ENCODE measurements around the gene LZTS2.
"Not testable (repeated sequence)": the region's sequence is repeated elsewhere in the genome, so short reads cannot be mapped to it uniquely, and the experiment has no call there.

LZTS2 gene

GRCh38 chr10:101034404-101034803, 34.8 kb downstream of the LZTS2 start:
- DNase-seq, result not testable (repeated sequence)

- no peak for DNase-seq
Measured at GRCh38 chr10:101035314-101035713, 35.7 kb downstream of the LZTS2 start.

DNA sequence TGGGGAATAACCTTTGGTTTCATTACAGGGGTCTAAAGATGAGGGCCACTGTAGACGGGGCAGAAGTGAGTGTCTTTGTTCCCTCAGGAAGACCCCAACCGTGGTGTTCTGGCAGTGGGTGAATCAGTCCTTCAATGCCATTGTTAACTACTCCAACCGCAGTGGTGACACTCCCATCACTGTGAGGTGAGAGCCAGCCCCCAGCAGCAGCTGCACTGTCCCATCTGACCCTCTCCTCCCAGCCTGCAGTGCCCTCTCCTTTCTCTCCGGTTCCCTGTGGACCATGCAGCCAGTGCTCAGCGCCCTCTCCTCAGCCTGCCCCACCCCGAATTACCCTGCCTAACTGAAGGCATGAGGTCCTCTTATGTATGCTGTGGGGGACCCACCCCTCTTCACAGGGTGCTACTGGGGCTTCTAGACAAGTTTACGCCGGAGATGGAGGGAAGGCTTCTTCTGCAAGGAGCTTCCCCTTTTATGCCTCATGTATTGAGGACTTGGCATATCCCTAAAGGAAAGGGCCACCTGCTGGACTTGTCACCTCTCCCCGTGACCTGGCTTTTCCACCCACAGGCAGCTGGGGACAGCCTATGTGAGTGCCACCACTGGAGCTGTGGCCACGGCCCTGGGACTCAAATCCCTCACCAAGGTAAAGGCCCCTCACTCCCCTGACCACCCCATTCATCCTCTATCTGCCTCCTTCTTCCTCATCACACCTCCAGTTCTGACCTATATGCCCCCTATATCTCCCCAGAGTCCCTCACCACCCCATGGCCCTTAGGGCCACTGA, 36.5 kb downstream of the LZTS2 start:
- DNase-seq, result no peak

- DNase-seq, result no peak
Measured at GRCh38 chr10:101036726-101037125, 37.1 kb downstream of the LZTS2 start.

GRCh38 chr10:101038484-101038883, 38.9 kb downstream of the LZTS2 start:
- DNase-seq, result no peak

DNA sequence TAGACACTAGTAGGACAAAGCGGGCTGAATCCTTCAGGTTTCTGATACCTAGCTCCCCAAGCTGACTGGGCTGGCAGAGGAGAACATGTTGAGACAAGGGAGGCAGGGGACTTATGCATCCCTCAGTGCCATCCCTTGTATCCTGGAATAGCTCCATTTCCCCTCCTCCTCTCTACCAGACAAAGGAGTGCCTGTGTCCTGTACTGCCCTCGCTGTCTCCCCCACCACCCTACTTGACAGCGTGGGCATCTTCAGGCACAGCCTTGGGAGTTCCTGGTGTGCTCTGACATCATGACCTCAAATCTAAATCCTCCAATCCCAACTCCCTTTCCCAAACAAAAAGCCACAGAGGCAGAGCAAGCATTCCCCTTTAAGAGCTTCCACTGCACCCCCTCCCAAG, 40.5 kb downstream of the LZTS2 start:
- no peak for DNase-seq

DNA sequence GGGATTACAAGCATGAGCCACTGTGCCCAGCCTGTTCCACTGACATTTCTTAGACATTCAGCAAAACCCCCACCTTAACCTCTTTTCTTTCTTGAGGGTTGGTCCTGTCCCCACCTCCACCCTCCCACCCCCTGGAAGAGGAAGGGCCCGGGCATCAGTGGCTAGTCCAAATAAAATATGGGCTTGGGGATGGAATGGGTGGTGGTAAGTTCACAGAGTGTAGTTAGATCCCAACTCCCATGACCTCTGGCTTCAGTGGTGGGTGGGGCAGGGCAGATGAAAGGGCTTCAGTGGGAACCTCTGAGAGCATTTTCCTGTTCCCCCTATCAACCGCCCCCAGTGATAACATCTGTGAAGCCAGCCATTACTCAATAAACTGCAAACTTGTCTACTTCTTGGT, 41.2 kb downstream of the LZTS2 start:
- no peak for DNase-seq

DNA sequence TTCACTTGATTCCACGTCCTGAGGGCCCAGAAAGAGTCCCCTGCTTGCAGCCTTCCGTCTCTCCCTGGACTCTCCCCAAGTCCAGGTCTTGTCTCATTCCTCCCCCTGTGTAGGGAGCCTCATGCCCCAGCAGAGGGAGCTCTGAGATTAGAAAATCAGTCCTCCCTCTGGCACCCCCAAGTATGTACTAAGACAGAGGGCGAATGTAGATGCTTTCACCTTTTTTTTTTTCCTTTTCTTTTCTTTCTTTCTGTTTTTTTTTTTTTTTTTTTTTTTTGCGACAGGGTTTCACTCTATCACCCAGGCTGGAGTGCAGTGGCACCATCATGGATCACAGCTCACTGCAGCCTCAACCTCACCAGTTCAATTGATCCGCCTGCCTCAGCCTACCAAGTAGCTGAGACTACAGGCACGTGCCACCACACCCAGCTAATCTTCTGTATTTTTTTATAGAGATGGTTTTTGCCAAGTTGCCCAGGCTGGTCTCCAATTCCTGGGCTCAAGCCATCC, 41.7 kb downstream of the LZTS2 start:
- DNase-seq, result peak; percentile 68 to 70

GRCh38 chr10:101042118-101042517, 42.5 kb downstream of the LZTS2 start:
- DNase-seq, result no peak

GRCh38 chr10:101042667-101043362, 43.2 kb downstream of the LZTS2 start:
- DNase-seq, result peak; percentile 77 to 80

GRCh38 chr10:101043363-101043707, 43.7 kb downstream of the LZTS2 start:
- DNase-seq, result no peak

GRCh38 chr10:101044117-101044516, 44.5 kb downstream of the LZTS2 start:
- no peak for DNase-seq

- no peak for DNase-seq
Measured at GRCh38 chr10:101046332-101047238, 47.0 kb downstream of the LZTS2 start.

- no peak for DNase-seq
Measured at GRCh38 chr10:101047268-101047667, 47.7 kb downstream of the LZTS2 start.

GRCh38 chr10:101047961-101048892, 48.6 kb downstream of the LZTS2 start:
- no peak for DNase-seq

GRCh38 chr10:101050208-101051069, 50.8 kb downstream of the LZTS2 start:
- DNase-seq, result peak; percentile 71 to 72

DNA sequence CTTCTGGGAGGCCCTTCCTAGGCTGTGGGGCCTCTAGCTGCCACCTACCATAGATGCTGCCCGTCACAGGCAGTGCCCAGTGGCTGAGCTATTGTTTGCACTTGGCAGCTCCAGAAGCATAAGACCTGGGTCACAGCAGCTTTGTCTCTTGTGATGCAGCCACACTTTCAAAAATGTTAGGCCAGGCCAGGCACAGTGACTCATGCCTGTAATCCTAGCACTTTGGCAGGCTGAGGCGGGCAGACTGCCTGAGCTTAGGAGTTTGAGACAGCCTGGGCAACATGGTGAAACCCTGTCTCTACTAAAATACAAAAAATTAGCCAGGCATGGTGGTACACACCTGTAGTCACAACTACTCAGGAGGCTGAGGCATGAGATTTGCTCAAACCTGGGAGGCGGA, 52.7 kb downstream of the LZTS2 start:
- DNase-seq, result no peak

GRCh38 chr10:101053516-101053915, 53.9 kb downstream of the LZTS2 start:
- no peak for DNase-seq

GRCh38 chr10:101054351-101054750, 54.7 kb downstream of the LZTS2 start:
- no peak for DNase-seq

GRCh38 chr10:101054876-101055275, 55.3 kb downstream of the LZTS2 start:
- DNase-seq, result no peak

GRCh38 chr10:101055411-101055810, 55.8 kb downstream of the LZTS2 start:
- DNase-seq, result no peak

All from activated CD4-positive, alpha-beta T cell treated with anti-CD3 and anti-CD28 coated beads, Interleukin-2, amount 50 U/mL, for 4 hours (primary cell).